ENCODE results near the gene CHAD.

Gene CHAD

DNA sequence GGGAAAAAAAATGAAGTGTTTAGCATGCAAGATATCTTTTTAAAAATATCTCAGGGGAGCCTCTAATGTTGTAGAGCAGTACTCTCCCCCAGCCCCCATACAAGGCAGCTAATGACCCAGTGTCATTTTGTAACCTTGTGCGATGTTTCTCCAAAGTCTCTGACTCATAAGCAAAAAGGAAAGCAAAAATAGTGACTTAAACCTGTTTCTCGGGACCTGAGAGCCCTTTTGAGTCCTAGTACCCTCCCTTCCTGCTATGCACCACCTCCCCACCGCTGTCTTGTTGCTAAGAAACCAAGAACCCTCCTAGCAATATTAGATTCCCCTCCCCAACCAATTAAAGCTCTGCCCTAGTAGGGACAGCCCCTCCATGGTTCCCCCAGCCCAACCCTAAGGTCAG lies 42.4 kb upstream of the CHAD start:
- Histone ChIP-seq H3K36me3 (replicated peaks; ENCODE audit: insufficient read depth, low read length) (no peaks in the 10 kb centered on the region), H4K20me1 (ENCODE audit: insufficient read depth, low read length) (no peaks in the 10 kb centered on the region), H3K4me2 (ENCODE audit: low read depth, low read length) (peak overlapping the region; percentile 17; the same call in 1 of the 2 replicates), H3F3A (ENCODE audit: insufficient read depth, low read length) (no peaks in the 10 kb centered on the region), H3K9me2 (replicated peaks; ENCODE audit: insufficient read depth, low read length) (no peaks in the 10 kb centered on the region), H3K79me2 (ENCODE audit: low read length) (no peaks in the 10 kb centered on the region), H3K27ac (ENCODE audit: low read length) (0 out of 2 replicates have a peak overlapping the region, but pooled peaks have one; percentile 14), H3K27me3 (replicated peaks; ENCODE audit: insufficient read depth, low read length) (no peaks in the 10 kb centered on the region), H3K9me3 (replicated peaks; ENCODE audit: insufficient read depth, low read length) (no peaks in the 10 kb centered on the region), H3K4me1 (ENCODE audit: low read length) (no peaks in the 10 kb centered on the region), H3K4me3 (ENCODE audit: low read length) (peak overlapping the region; percentile 1; the same call in 1 of the 2 replicates), H3K9ac (ENCODE audit: low read length) (peak overlapping the region; percentile 11; the same call in 1 of the 2 replicates), H2AFZ (ENCODE audit: low read length) (peak overlapping the region; percentile 31)
- DNase-seq, result peak; percentile 55
- TF ChIP-seq, protein P1, sequence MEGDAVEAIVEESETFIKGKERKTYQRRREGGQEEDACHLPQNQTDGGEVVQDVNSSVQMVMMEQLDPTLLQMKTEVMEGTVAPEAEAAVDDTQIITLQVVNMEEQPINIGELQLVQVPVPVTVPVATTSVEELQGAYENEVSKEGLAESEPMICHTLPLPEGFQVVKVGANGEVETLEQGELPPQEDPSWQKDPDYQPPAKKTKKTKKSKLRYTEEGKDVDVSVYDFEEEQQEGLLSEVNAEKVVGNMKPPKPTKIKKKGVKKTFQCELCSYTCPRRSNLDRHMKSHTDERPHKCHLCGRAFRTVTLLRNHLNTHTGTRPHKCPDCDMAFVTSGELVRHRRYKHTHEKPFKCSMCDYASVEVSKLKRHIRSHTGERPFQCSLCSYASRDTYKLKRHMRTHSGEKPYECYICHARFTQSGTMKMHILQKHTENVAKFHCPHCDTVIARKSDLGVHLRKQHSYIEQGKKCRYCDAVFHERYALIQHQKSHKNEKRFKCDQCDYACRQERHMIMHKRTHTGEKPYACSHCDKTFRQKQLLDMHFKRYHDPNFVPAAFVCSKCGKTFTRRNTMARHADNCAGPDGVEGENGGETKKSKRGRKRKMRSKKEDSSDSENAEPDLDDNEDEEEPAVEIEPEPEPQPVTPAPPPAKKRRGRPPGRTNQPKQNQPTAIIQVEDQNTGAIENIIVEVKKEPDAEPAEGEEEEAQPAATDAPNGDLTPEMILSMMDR (IDR thresholded peaks at IDR 0.05; ENCODE audit: low read length), result no peak
- TF ChIP-seq EZH2 (optimal IDR thresholded peaks at IDR 0.05; ENCODE audit: low read depth, low read length) (no peak), EZH2phosphoT487 (IDR thresholded peaks at IDR 0.05; ENCODE audit: low read length) (no peak)

DNA sequence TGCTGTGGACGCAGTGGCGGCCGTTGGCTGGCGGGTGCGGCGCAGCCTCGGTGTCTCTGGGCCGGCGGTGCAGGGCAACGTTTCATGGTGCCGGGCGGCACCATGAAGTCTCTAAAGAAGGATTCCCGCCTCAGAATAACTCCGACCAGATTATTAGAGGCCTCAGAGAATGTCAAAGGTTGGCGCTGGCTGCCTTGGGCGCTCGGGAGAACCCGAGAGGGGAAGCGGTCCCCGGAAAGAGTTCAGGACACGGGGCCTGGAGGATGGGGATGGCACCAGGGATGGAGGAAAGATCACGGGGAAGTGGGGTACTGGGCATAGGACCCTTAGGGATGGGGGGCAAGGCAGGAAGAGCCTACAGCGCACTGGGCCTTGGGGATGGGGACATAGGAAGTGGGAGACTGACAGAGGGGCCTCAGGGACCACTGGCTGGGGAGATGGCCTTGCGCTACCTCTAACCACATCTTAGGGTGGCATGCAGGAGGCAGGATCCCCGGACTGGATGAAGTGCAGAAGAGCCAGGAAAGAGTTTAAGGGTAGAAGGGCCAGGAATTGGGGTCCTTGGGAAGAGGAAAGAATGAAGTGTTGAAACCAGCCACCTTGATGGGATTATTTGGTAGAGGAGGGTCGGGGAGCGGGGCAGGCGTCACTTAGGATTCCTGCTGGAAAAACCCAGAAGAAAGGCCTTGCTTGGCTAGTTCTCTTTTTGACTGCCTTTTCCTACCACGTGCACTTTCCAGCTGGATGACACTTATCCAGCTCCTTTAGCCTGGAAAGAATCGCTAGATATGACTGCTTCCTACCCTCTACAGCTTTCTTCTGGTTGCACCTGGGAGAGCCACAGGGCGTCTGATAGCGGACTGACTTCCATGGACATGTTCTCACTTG lies 40.1 kb upstream of the CHAD start:
- H3K4me1 ChIP-seq (ENCODE audit: low read length), result no peaks in the 10 kb centered on the region
- no peak overlapping the region for H3K27ac ChIP-seq (ENCODE audit: low read length)
- H3K9me3 ChIP-seq (replicated peaks; ENCODE audit: insufficient read depth, low read length), result no peaks in the 10 kb centered on the region
- H3K79me2 ChIP-seq (ENCODE audit: low read length), result no peaks in the 10 kb centered on the region
- no peaks in the 10 kb centered on the region for H3K27me3 ChIP-seq (replicated peaks; ENCODE audit: insufficient read depth, low read length)
- no peak for DNase-seq
- H3F3A ChIP-seq (ENCODE audit: insufficient read depth, low read length), result no peaks in the 10 kb centered on the region
- no peak for TF ChIP-seq EZH2phosphoT487 (IDR thresholded peaks at IDR 0.05; ENCODE audit: low read length)
- TF ChIP-seq, protein P1 (IDR thresholded peaks at IDR 0.05; ENCODE audit: low read length), result no peak
- TF ChIP-seq EZH2 (optimal IDR thresholded peaks at IDR 0.05; ENCODE audit: low read depth, low read length), result no peak
- peak overlapping the region; percentile 74 for H2AFZ ChIP-seq (ENCODE audit: low read length)
- no peaks in the 10 kb centered on the region for H4K20me1 ChIP-seq (ENCODE audit: insufficient read depth, low read length)
- peak overlapping the region; percentile 52; the same call in 1 of the 2 replicates for H3K4me2 ChIP-seq (ENCODE audit: low read depth, low read length)
- H3K9ac ChIP-seq (ENCODE audit: low read length), result no peak overlapping the region
- H3K4me3 ChIP-seq (ENCODE audit: low read length), result peak overlapping the region; percentile 46; the same call in 1 of the 2 replicates
- H3K36me3 ChIP-seq (replicated peaks; ENCODE audit: insufficient read depth, low read length), result no peaks in the 10 kb centered on the region
- H3K9me2 ChIP-seq (replicated peaks; ENCODE audit: insufficient read depth, low read length), result no peaks in the 10 kb centered on the region

DNA sequence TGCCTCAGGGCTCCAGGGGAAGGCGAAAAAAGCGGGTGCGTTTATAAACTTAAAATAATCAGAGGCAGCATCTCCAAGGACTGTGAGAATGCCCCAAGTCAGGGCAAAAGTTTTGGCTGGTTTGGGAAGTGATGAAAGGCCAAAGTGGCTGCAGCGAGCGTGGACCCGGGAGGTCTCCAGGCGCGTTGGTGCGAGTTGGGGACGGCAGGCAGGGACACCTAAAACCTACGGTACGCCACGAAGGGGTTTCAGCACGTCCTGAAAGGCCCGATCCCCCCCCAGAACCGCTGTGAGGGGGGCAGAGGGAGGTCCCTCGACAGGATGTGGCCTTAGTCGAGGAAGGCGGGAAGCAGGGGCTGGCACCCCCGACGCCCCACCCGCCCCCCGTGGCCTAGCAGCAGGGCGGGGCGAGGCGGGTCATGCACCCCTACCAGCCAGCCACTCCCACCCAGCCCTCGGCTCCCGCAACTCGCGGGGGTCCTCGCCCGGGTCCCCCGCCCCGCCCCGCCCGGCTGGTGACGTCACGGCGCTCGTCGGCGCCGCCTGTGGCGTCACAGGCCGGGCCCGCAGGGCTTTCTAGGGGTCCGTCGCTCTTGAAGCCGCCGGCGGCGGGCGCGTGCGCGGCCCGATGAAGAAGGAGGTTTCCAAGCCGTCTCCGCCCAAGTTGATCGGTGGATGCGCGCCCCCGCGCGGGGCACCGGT lies 39.3 kb upstream of the CHAD start, which contains the start of gene MYCBPAP:
Gene MYCBPAP (plus strand): TSS at position 569 of the 702 bp plus-strand sequence. CDS start 236 bp downstream, outside the sequence.
- DNase-seq, result peak; percentile 44
- no peaks in the 10 kb centered on the region for H3F3A ChIP-seq (ENCODE audit: insufficient read depth, low read length)
- TF ChIP-seq EZH2 (optimal IDR thresholded peaks at IDR 0.05; ENCODE audit: low read depth, low read length), result no peak
- TF ChIP-seq EZH2phosphoT487 (IDR thresholded peaks at IDR 0.05; ENCODE audit: low read length), result no peak
- TF ChIP-seq, protein P1 (IDR thresholded peaks at IDR 0.05; ENCODE audit: low read length), result no peak; the same call in 1 of the 2 replicates
- no peaks in the 10 kb centered on the region for H4K20me1 ChIP-seq (ENCODE audit: insufficient read depth, low read length)
- H3K4me3 ChIP-seq (ENCODE audit: low read length), result peak within 1 kb of the TSS; percentile 46; the same call in 1 of the 2 replicates
- H3K9ac ChIP-seq (ENCODE audit: low read length), result no peak within 1 kb of the TSS
- no peaks in the 10 kb centered on the region for H3K36me3 ChIP-seq (replicated peaks; ENCODE audit: insufficient read depth, low read length)
- peak within 1 kb of the TSS; percentile 52; the same call in 1 of the 2 replicates for H3K4me2 ChIP-seq (ENCODE audit: low read depth, low read length)
- no peaks in the 10 kb centered on the region for H3K9me2 ChIP-seq (replicated peaks; ENCODE audit: insufficient read depth, low read length)
- H3K4me1 ChIP-seq (ENCODE audit: low read length), result no peaks in the 10 kb centered on the region
- no peaks in the 10 kb centered on the region for H3K9me3 ChIP-seq (replicated peaks; ENCODE audit: insufficient read depth, low read length)
- no peaks in the 10 kb centered on the region for H3K27me3 ChIP-seq (replicated peaks; ENCODE audit: insufficient read depth, low read length)
- H3K27ac ChIP-seq (ENCODE audit: low read length), result no peak within 1 kb of the TSS
- H2AFZ ChIP-seq (ENCODE audit: low read length), result peak within 1 kb of the TSS; percentile 74
- no peaks in the 10 kb centered on the region for H3K79me2 ChIP-seq (ENCODE audit: low read length)
